ENCODE data around the gene ST7.
A peak's percentile ranks its signal among the peaks of the same experiment; 100 is the strongest.

ST7 gene

GRCh38 chr7:117193564-117193963 is 240.3 kb downstream of the ST7 start:
- no peak for DNase-seq (ENCODE audit: low spot score)

- DNase-seq (ENCODE audit: low spot score): no peak
These were observed 241.1 kb downstream of the ST7 start for GRCh38 chr7:117194445-117194844.

DNA sequence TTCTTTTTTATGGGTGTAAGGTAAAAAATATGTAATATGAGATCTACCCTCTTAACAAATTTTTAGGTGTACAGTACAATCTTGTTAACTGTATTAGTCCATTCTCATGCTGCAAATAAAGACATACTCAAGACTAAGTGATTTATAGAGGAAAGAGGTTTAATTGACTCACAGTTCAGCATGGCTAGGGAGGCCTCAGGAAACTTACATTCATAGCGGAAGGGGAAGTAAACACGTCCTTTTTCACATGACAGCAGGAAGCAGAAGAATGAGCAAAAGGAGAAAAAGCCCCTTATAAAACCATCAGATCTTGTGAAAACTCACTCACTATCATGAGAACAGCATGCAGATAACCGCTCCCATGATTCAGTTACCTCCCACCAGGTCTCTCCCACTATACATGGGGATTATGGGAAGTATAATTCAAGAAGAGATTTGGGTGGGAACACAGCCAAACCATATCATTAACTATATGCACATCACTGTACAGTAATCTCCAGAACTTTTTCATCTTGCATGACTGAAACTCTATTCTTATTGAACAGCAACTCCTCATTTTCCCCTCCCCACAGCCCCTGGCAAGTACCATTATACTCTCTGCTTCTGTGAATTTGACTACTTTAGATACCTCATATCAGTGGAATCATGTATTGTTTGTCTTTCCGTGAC is 242.2 kb downstream of the ST7 start:
- no peak for DNase-seq (ENCODE audit: low spot score)

DNA sequence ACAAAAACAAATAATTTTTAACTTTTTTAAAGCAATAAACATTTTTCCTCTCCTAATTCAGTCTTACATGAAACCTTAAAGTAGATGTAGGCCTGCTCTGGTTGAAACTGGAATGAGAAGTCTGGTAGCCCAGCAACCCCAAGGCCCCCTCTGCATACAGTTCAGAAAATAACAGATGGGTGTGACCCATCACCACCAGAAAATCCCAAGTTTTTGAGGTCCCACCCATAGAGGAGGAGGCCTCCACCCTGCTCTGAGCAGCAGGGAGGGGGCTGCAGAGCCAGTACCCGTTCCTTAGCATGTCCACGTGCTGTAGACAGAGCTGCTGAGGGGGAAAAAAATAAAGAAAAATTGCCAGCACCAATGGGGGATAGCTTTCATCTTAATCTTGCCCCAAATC is 246.8 kb downstream of the ST7 start:
- no peak for DNase-seq (ENCODE audit: low spot score)

DNA sequence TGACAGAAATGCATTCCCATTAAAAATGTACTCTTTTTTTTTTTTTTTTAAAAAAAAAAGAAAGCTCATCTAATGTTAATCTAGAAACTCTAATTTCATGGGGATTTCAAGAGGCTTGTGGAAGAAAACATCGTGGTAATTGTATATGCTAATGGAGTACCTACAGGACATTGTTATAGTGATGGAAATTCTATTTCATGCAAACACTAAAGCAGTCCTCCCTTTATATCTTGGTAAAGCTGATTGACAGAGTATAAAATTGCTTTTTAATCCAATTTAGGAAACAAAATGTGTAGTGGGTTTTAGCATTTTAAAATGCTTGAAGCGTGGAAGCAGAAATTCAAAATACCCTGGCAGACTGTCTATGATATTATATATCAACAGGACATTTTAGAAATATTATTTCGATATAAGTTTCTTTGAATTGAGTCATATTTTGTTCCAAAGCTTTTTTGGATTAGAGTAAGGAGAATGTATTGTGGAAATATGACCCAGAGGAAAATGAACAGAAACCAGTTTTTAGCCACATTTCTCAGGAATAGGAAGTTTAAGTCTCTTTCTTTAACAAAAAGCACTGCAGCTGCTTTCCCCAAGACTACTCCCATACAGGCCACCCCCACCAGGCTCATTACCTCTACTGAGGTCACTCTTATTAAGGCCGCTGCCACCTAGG is 247.6 kb downstream of the ST7 start:
- DNase-seq (ENCODE audit: low spot score): no peak

- DNase-seq (ENCODE audit: low spot score): no peak
These were observed 249.2 kb downstream of the ST7 start for GRCh38 chr7:117202511-117202910.

DNA sequence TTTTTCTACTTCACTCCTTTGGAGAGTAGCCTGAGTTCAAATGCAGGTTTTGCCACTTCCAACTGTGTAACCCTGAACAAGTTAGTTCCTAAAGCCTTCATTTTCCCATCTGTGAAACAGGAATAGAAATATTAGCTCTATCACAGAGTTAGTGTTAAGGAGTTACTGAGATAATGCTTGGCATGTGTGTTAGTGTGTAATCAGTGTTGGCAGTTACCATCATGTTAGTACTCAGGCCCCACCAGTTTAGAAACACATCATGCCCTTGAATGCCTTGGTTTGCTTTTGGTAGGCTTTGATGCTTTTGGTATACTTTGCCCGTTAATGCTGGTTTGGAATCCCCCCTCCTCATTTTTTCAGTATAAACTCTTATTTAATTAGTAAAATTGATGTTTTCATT is 249.9 kb downstream of the ST7 start:
- DNase-seq (ENCODE audit: low spot score): no peak

GRCh38 chr7:117205873-117206272 is 252.6 kb downstream of the ST7 start:
- no peak for DNase-seq (ENCODE audit: low spot score)

DNA sequence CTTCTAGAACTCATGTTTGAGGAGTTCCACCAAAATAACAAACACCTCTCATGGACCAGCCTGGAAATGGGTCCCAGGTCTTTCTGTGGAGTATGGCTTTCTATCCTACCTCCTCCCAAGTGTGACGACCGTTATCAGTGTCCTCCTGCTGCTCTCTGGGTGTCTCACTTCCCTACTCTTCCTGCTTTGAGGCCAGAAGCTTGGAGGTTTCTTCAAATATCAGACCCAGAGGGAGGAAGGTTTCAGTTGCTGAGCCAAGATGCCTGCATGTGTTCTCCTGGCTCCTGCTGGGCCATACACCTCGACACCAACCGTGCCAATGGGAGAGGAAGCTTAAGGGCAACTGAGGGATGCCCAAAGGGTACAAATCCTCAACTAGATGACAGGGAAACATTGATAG is 255.0 kb downstream of the ST7 start:
- DNase-seq (ENCODE audit: low spot score): no peak

DNA sequence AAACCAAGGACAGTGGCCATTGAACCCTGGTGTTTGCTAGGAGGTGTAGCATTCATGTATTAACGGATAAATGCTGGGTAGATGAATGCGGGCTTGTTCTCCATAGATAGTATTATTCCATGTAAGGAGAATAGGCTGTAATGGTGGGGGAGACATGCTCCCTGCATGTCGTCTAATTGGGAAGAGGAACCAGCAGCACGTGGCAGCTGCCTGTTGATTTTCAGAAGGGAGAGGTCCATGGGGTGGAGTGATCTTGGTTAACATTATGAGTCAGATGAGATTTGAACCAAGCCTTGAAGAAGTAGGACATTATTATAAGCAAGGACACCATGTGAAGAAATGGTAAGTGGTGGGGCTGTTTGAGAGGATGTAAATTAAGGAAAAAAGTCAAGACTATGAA is 257.1 kb downstream of the ST7 start:
- no peak for DNase-seq (ENCODE audit: low spot score)

- DNase-seq (ENCODE audit: low spot score): no peak
These were observed 257.6 kb downstream of the ST7 start for GRCh38 chr7:117210908-117211307.

DNA sequence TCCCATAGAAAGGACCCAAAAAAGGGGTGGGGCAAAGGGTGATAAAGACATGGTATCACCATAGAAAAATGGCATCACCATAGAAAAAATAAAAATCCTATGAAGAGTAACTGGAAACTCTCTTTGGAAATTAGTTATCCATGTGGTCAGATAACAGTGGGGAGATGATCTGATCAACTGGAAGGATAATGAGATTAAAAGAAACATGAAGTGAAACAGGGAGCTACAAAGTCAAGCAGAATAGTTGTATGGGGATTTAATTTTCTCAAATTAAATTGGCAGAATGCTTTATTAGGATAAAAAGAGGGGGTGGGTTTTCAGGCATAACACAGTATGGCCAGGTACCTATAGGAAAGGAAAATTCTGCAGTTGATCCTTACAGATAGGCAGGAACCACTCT is 258.3 kb downstream of the ST7 start:
- DNase-seq (ENCODE audit: low spot score): no peak

DNA sequence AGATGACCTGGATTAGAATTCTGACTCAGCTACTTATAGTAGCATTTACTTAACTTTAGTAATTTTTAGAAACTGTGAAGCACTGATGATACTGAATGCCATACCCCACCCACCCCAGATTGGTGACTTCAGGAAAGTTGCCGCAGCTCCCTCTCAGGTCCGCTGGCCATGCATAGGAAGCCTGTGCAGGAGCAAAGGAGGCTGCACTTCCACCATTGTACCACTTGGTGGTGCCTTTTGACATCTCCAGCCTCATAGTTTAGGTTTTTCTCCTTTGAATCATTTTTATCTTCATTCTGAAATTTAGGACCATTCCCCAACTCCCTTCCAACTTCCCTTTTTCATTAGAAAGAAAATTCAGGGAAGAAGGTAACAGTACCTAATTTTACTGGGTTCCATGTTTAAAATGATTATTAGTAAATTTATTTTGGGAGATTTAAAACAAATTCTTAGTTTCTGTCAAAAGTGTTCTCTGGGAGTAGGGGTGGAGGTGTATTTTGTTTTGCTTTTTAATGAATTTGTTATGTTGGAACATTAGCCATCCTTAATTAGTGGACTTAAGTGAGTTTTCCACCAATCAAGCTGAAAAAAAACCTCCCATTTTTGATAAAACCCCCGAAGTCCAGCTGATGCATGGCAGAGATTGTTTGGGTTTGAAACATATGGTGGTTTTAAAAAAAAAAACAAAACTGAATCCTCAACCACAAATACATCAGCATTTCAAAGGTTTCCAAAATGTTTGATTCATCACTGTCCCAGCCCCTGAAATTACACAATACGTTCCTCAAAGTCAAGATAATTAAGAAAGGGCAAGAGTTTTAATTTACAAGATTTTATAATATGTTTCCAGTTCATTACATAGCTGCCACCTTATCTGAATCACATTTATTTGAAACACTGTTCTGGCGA is 259.9 kb downstream of the ST7 start:
- peak; percentile 63 for DNase-seq (ENCODE audit: low spot score)

- DNase-seq (ENCODE audit: low spot score): no peak
These were observed 262.7 kb downstream of the ST7 start for GRCh38 chr7:117216010-117216409.

DNA sequence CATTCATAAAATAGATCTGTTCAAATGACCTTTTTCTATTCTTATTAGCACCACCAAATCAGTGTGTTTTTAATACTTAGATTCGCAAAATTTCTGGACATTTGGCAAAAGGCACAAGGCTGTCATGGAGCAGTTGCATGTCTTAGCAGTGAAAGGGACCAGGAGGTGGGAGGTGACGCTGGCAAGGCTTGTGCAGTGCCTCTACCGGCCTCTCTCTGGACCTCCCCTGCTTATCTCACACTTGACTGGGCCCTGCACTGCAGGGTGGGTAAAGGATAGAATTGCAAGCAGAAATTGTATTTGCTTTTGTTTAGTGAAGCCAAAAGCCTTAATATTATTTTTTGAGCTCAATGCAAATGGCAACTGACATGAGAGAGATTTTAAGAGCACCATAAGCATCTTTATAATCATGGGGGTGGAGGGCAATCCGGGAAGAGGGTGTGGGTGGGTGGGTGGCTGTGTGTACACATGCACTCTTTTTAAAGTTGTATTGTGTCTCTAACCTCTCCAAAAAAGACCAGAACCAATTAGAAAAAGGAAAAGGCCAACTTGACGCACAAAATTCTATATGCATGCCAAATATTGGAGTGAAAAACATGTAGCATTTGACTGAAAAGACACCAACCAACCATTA is 263.3 kb downstream of the ST7 start:
- DNase-seq (ENCODE audit: low spot score): no peak

- no peak for DNase-seq (ENCODE audit: low spot score)
These were observed 264.1 kb downstream of the ST7 start for GRCh38 chr7:117217106-117218035.

GRCh38 chr7:117218700-117219099 is 265.4 kb downstream of the ST7 start:
- DNase-seq (ENCODE audit: low spot score): no peak

GRCh38 chr7:117219485-117219884 is 266.2 kb downstream of the ST7 start:
- DNase-seq (ENCODE audit: low spot score): no peak

GRCh38 chr7:117220836-117221235 is 267.5 kb downstream of the ST7 start:
- DNase-seq (ENCODE audit: low spot score): no peak

DNA sequence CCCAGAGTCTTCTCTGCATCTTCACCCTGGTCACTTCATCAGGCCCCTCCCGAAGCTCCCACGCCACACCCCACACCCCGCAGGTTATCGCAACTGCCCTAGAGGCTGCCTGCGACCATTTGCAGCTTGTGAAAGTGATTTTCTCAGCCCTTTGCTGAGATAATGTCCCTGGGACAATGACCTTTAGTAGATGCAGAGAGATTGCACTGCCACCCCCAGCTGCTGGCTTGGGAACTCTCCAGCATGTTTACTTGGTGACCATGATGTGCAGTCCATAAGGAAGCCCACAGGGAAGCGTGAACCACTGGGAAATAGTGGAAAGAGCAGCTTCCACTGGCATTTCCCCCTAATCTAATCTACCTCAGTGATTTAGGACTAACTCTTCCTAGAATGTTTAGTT is 272.2 kb downstream of the ST7 start:
- DNase-seq (ENCODE audit: low spot score): no peak

GRCh38 chr7:117227091-117227490 is 273.8 kb downstream of the ST7 start:
- no peak for DNase-seq (ENCODE audit: low spot score)
